Measurements from ENCODE around the gene SP100. TPM values are rescaled to one million over a fixed set of nuclear protein-coding genes. Genes with fewer than 3 reads are reported as not detected.
"Not testable (repeated sequence)": the region's sequence is repeated elsewhere in the genome, so short reads cannot be mapped to it uniquely, and the experiment has no call there.

SP100 gene
- total RNA-seq, 2 donors from 2014 or later: 125 to 193 TPM

GRCh38 chr2:230471074-230471473 lies 55.1 kb downstream of the SP100 start:
- no peaks in the 10 kb centered on the region for H3K9me3 ChIP-seq
- no peak for ATAC-seq (ENCODE audit: insufficient number of reproducible peaks, low FRiP score, low read depth)
- no peak overlapping the region for H3K27ac ChIP-seq
- TF ChIP-seq CTCF (IDR thresholded peaks at IDR 0.05): no peak
- H3K36me3 ChIP-seq: peaks cover 46% of the 10 kb centered on the region
- H3K4me1 ChIP-seq (ENCODE audit: control insufficient read depth in 1 of 2, low read depth in 2 of 2): no peaks in the 10 kb centered on the region
- H3K4me3 ChIP-seq: no peak overlapping the region
- no peak for DNase-seq (ENCODE audit: low spot score)
- no peaks in the 10 kb centered on the region for H3K27me3 ChIP-seq (replicated peaks; ENCODE audit: insufficient read depth)

GRCh38 chr2:230472621-230473018 lies 56.6 kb downstream of the SP100 start:
- TF ChIP-seq CTCF (IDR thresholded peaks at IDR 0.05): no peak
- no peak overlapping the region for H3K27ac ChIP-seq
- H3K9me3 ChIP-seq: no peaks in the 10 kb centered on the region
- peaks cover 31% of the 10 kb centered on the region for H3K36me3 ChIP-seq
- DNase-seq (ENCODE audit: low spot score) (no peak), ATAC-seq (ENCODE audit: insufficient number of reproducible peaks, low FRiP score, low read depth) (no peak)
- no peaks in the 10 kb centered on the region for H3K27me3 ChIP-seq (replicated peaks; ENCODE audit: insufficient read depth)
- no peak overlapping the region for H3K4me3 ChIP-seq
- no peaks in the 10 kb centered on the region for H3K4me1 ChIP-seq (ENCODE audit: control insufficient read depth in 1 of 2, low read depth in 2 of 2)

- Histone ChIP-seq H3K36me3 (peaks cover 26% of the 10 kb centered on the region), H3K27ac (no peak overlapping the region)
- no peak for ATAC-seq (ENCODE audit: insufficient number of reproducible peaks, low FRiP score, low read depth)
Measured at GRCh38 chr2:230473378-230473777, 57.4 kb downstream of the SP100 start.

GRCh38 chr2:230475143-230475542 lies 59.1 kb downstream of the SP100 start:
- ATAC-seq (ENCODE audit: insufficient number of reproducible peaks, low FRiP score, low read depth) (no peak), DNase-seq (ENCODE audit: low spot score) (no peak)
- no peak overlapping the region for H3K4me3 ChIP-seq
- no peak overlapping the region for H3K27ac ChIP-seq
- peaks cover 14% of the 10 kb centered on the region for H3K36me3 ChIP-seq
- H3K4me1 ChIP-seq (ENCODE audit: control insufficient read depth in 1 of 2, low read depth in 2 of 2): no peaks in the 10 kb centered on the region
- no peaks in the 10 kb centered on the region for H3K27me3 ChIP-seq (replicated peaks; ENCODE audit: insufficient read depth)
- TF ChIP-seq CTCF (IDR thresholded peaks at IDR 0.05): no peak
- H3K9me3 ChIP-seq: no peaks in the 10 kb centered on the region

More at GRCh38 chr2:230473378-230473777, 57.4 kb downstream of the SP100 start:
- Histone ChIP-seq H3K4me1 (ENCODE audit: control insufficient read depth in 1 of 2, low read depth in 2 of 2) (no peaks in the 10 kb centered on the region), H3K27me3 (replicated peaks; ENCODE audit: insufficient read depth) (no peaks in the 10 kb centered on the region), H3K4me3 (no peak overlapping the region), H3K9me3 (no peaks in the 10 kb centered on the region)
- no peak for TF ChIP-seq CTCF (IDR thresholded peaks at IDR 0.05)
- DNase-seq (ENCODE audit: low spot score): no peak

GRCh38 chr2:230485801-230486341 lies 69.9 kb downstream of the SP100 start:
- Histone ChIP-seq H3K27ac (no peak overlapping the region), H3K27me3 (replicated peaks; ENCODE audit: insufficient read depth) (no peaks in the 10 kb centered on the region), H3K4me3 (no peak overlapping the region), H3K36me3 (peaks cover 20% of the 10 kb centered on the region), H3K4me1 (ENCODE audit: control insufficient read depth in 1 of 2, low read depth in 2 of 2) (no peaks in the 10 kb centered on the region), H3K9me3 (peaks cover 4% of the 10 kb centered on the region)
- ATAC-seq (ENCODE audit: insufficient number of reproducible peaks, low FRiP score, low read depth) (no peak), DNase-seq (ENCODE audit: low spot score) (no peak)
- no peak for TF ChIP-seq CTCF (IDR thresholded peaks at IDR 0.05)

- not testable (repeated sequence) for H3K4me1 ChIP-seq (ENCODE audit: control insufficient read depth in 1 of 2, low read depth in 2 of 2); H3K4me3 ChIP-seq; H3K27ac ChIP-seq; ATAC-seq (ENCODE audit: insufficient number of reproducible peaks, low FRiP score, low read depth); DNase-seq (ENCODE audit: low spot score); H3K27me3 ChIP-seq (replicated peaks; ENCODE audit: insufficient read depth); H3K9me3 ChIP-seq
- H3K36me3 ChIP-seq: peaks cover 34% of the 10 kb centered on the region
Measured at GRCh38 chr2:230491219-230491618, 75.2 kb downstream of the SP100 start.
